ENCODE results near the gene PHF2. TPM values are rescaled to one million over a fixed set of nuclear protein-coding genes. Genes with fewer than 3 reads are reported as not detected.
A peak's percentile ranks its signal among the peaks of the same experiment; 100 is the strongest.

PHF2 gene
- total RNA-seq, 1 experiment from 2014 or later = 10.3 TPM

GRCh38 chr9:93586290-93587057 lies 10.1 kb downstream of the PHF2 start:
- Mint-ChIP-seq H3K9me3 (ENCODE audit: unreplicated experiment) (no peaks in the 10 kb centered on the region), H3K36me3 (ENCODE audit: insufficient read depth, unreplicated experiment) (peaks cover 5% of the 10 kb centered on the region), H3K4me1 (ENCODE audit: low read depth, unreplicated experiment) (no peaks in the 10 kb centered on the region), H3K27ac (ENCODE audit: unreplicated experiment) (peak overlapping the region; percentile 24), H3K27me3 (ENCODE audit: insufficient read depth, unreplicated experiment) (no peaks in the 10 kb centered on the region), H3K4me3 (ENCODE audit: unreplicated experiment) (no peak overlapping the region)
- H3K4me1 ChIP-seq = no peaks in the 10 kb centered on the region
- no peaks in the 10 kb centered on the region for H3K27me3 ChIP-seq (replicated peaks; ENCODE audit: control insufficient read depth, insufficient read depth, low read length)
- no peak overlapping the region for H3K4me3 ChIP-seq (ENCODE audit: low read depth, low read length)
- intact Hi-C loops (cut with micrococcal nuclease; ENCODE audit: unreplicated experiment) = no loop called here
- no TSS peak for BruUV-seq (replicated peaks)
- no peak for DNase-seq
- no peaks in the 10 kb centered on the region for H3K9me3 ChIP-seq
- CTCF ChIA-PET = no interaction called here
- POLR2A ChIA-PET = no interaction called here
- TF ChIP-seq CTCF (IDR thresholded peaks at IDR 0.05; ENCODE audit: insufficient read depth in 1 of 2, low read depth in 1 of 2, low read length in 1 of 2, severe bottlenecking in 1 of 2, unreplicated experiment in 1 of 2) = no peak
- H3K36me3 ChIP-seq (ENCODE audit: control insufficient read depth, insufficient read depth, low read length) = no peaks in the 10 kb centered on the region

- Mint-ChIP-seq H3K27me3 (ENCODE audit: insufficient read depth, unreplicated experiment) (no peaks in the 10 kb centered on the region), H3K27ac (ENCODE audit: unreplicated experiment) (peak overlapping the region; percentile 24), H3K4me3 (ENCODE audit: unreplicated experiment) (no peak overlapping the region), H3K4me1 (ENCODE audit: low read depth, unreplicated experiment) (no peaks in the 10 kb centered on the region), H3K9me3 (ENCODE audit: unreplicated experiment) (no peaks in the 10 kb centered on the region), H3K36me3 (ENCODE audit: insufficient read depth, unreplicated experiment) (peaks cover 5% of the 10 kb centered on the region)
- no peaks in the 10 kb centered on the region for H3K36me3 ChIP-seq (ENCODE audit: control insufficient read depth, insufficient read depth, low read length)
- no peak for DNase-seq
- TF ChIP-seq CTCF (IDR thresholded peaks at IDR 0.05; ENCODE audit: insufficient read depth in 1 of 2, low read depth in 1 of 2, low read length in 1 of 2, severe bottlenecking in 1 of 2, unreplicated experiment in 1 of 2) = no peak
- POLR2A ChIA-PET = no interaction called here
- intact Hi-C loops (cut with micrococcal nuclease; ENCODE audit: unreplicated experiment) = no loop called here
- no peak overlapping the region for H3K4me3 ChIP-seq (ENCODE audit: low read depth, low read length)
- H3K9me3 ChIP-seq = no peaks in the 10 kb centered on the region
- no peaks in the 10 kb centered on the region for H3K4me1 ChIP-seq
- H3K27me3 ChIP-seq (replicated peaks; ENCODE audit: control insufficient read depth, insufficient read depth, low read length) = no peaks in the 10 kb centered on the region
- BruUV-seq (replicated peaks) = no TSS peak
- CTCF ChIA-PET = no interaction called here
Measured at GRCh38 chr9:93587284-93587650, 10.9 kb downstream of the PHF2 start.

- Mint-ChIP-seq H3K9me3 (ENCODE audit: unreplicated experiment) (no peaks in the 10 kb centered on the region), H3K27me3 (ENCODE audit: insufficient read depth, unreplicated experiment) (no peaks in the 10 kb centered on the region), H3K27ac (ENCODE audit: unreplicated experiment) (peak overlapping the region; percentile 24), H3K4me1 (ENCODE audit: low read depth, unreplicated experiment) (no peaks in the 10 kb centered on the region), H3K36me3 (ENCODE audit: insufficient read depth, unreplicated experiment) (peaks cover 5% of the 10 kb centered on the region), H3K4me3 (ENCODE audit: unreplicated experiment) (no peak overlapping the region)
- CTCF ChIA-PET = no interaction called here
- H3K4me3 ChIP-seq (ENCODE audit: low read depth, low read length) = no peak overlapping the region
- H3K9me3 ChIP-seq = no peaks in the 10 kb centered on the region
- intact Hi-C loops (cut with micrococcal nuclease; ENCODE audit: unreplicated experiment) = no loop called here
- no peaks in the 10 kb centered on the region for H3K36me3 ChIP-seq (ENCODE audit: control insufficient read depth, insufficient read depth, low read length)
- TF ChIP-seq CTCF (IDR thresholded peaks at IDR 0.05; ENCODE audit: insufficient read depth in 1 of 2, low read depth in 1 of 2, low read length in 1 of 2, severe bottlenecking in 1 of 2, unreplicated experiment in 1 of 2) = no peak
- no peaks in the 10 kb centered on the region for H3K27me3 ChIP-seq (replicated peaks; ENCODE audit: control insufficient read depth, insufficient read depth, low read length)
- H3K4me1 ChIP-seq = no peaks in the 10 kb centered on the region
- no TSS peak for BruUV-seq (replicated peaks)
- DNase-seq = no peak
- POLR2A ChIA-PET = no interaction called here
Measured at GRCh38 chr9:93587651-93588347, 11.4 kb downstream of the PHF2 start.
